HG02884 (cell line): Measurements from ENCODE around the gene TSPAN18.

Source experiments
- ATAC-seq: cut with Tn5 transposase; IDR thresholded peaks from one replicate; pipeline ENCODE4 v1.9.1; 2021; ENCODE audit warnings: mild to moderate bottlenecking, moderate library complexity; ENCODE audit not compliant: unreplicated experiment

The TSPAN18 gene

GRCh38 chr11:44840085-44840478 is 113.3 kb downstream of the TSPAN18 start:
- ATAC-seq, result no peak

- no peak for ATAC-seq
Observed at GRCh38 chr11:44840521-44841251, 113.9 kb downstream of the TSPAN18 start.

- no peak for ATAC-seq
Observed at GRCh38 chr11:44842220-44842619, 115.5 kb downstream of the TSPAN18 start.

- no peak for ATAC-seq
Observed at GRCh38 chr11:44846852-44847251, 120.1 kb downstream of the TSPAN18 start.

- ATAC-seq, result no peak
Observed at GRCh38 chr11:44847316-44847715, 120.6 kb downstream of the TSPAN18 start.

GRCh38 chr11:44848203-44848962 is 121.6 kb downstream of the TSPAN18 start:
- no peak for ATAC-seq

GRCh38 chr11:44848963-44849350 is 122.2 kb downstream of the TSPAN18 start:
- ATAC-seq, result no peak

GRCh38 chr11:44849424-44849823 is 122.7 kb downstream of the TSPAN18 start:
- ATAC-seq, result no peak

- ATAC-seq, result no peak
Observed at GRCh38 chr11:44849922-44850321, 123.2 kb downstream of the TSPAN18 start.

GRCh38 chr11:44851496-44851895 is 124.7 kb downstream of the TSPAN18 start:
- ATAC-seq, result no peak

GRCh38 chr11:44852159-44852747 is 125.5 kb downstream of the TSPAN18 start:
- no peak for ATAC-seq

GRCh38 chr11:44852952-44853351 is 126.2 kb downstream of the TSPAN18 start:
- ATAC-seq, result no peak

GRCh38 chr11:44853666-44854065 is 126.9 kb downstream of the TSPAN18 start:
- no peak for ATAC-seq

- no peak for ATAC-seq
Observed at GRCh38 chr11:44854086-44854485, 127.3 kb downstream of the TSPAN18 start.

- ATAC-seq, result no peak
Observed at GRCh38 chr11:44854741-44855492, 128.2 kb downstream of the TSPAN18 start.

GRCh38 chr11:44855493-44855849 is 128.7 kb downstream of the TSPAN18 start:
- ATAC-seq, result peak; percentile 58

- ATAC-seq, result no peak
Observed at GRCh38 chr11:44857490-44858090, 130.8 kb downstream of the TSPAN18 start.

GRCh38 chr11:44858796-44859527 is 132.2 kb downstream of the TSPAN18 start:
- ATAC-seq, result no peak

- no peak for ATAC-seq
Observed at GRCh38 chr11:44859528-44859925, 132.8 kb downstream of the TSPAN18 start.

- ATAC-seq, result no peak
Observed at GRCh38 chr11:44860346-44860745, 133.6 kb downstream of the TSPAN18 start.
